GM12878 (cell line): ENCODE data around the gene VPS39. TPM values are rescaled to one million over a fixed set of nuclear protein-coding genes. Genes with fewer than 3 reads are reported as not detected.

Experiments
- ATAC-seq: fragments of 200-7000 bp; cut with Tn5 transposase; 3 replicates; pipeline ENCODE4 v1.9.1; 2020; ENCODE audit warnings: mild to moderate bottlenecking, moderate library complexity
- BruUV-seq: library from RNA; stranded (reverse); fragments of 400-500 nt; replicated peaks from 2 replicates; lab custom pipeline; 2021; lab: Mats Ljungman, UMichigan
- CTCF ChIA-PET: fragments of 300-600 bp; sonication (Branson Sonifier 250); formaldehyde crosslinking; extraction: SDS; loops from one replicate; lab custom pipeline; 2021; ENCODE audit warnings: inconsistent platforms; lab: Yijun Ruan, JAX
- POLR2A ChIA-PET: fragments of 350-600 bp; formaldehyde crosslinking; extraction: SDS; loops from one replicate; lab custom pipeline; 2021; ENCODE audit warnings: inconsistent platforms; lab: Charles Lee
- RAD21 ChIA-PET: fragments of 300-600 bp; sonication (Branson Sonifier 250); formaldehyde crosslinking; loops from one replicate; lab custom pipeline; 2023; ENCODE audit warnings: antibody characterized with exemption; ENCODE audit not compliant: unreplicated experiment; lab: Charles Lee
- SMC1A ChIA-PET: fragments of 300-600 bp; sonication (Branson Sonifier 250); formaldehyde crosslinking; loops from one replicate; lab custom pipeline; 2023; ENCODE audit not compliant: unreplicated experiment, uncharacterized antibody; lab: Charles Lee
- DNase-seq: peaks from one replicate; pipeline ENCODE4 v3.0.0-alpha.2; 2011; ENCODE audit warnings: low read depth, low spot score
- FAIRE-seq: peaks from 3 replicates; lab custom pipeline; 2011; peaks lifted over from hg19 to GRCh38; lab: Jason Lieb, UNC
- H2AFZ ChIP-seq: 2 replicates; pipeline ENCODE4 v1.6.0; 2011; ENCODE audit warnings: low read depth, low read length, control low read depth; ENCODE audit not compliant: control insufficient read depth
- H3K27ac ChIP-seq: 2 replicates; pipeline ENCODE4 v1.5.1; 2011; ENCODE audit warnings: control low read depth; ENCODE audit not compliant: control insufficient read depth, insufficient read depth
- H3K27me3 ChIP-seq, 2 experiments: replicated peaks in 1 of 2; 2 replicates each; pipeline versions ENCODE4 v1.6.0 to v1.6.1; 2011; ENCODE audit warnings: low read length in 1 of 2; ENCODE audit not compliant: control insufficient read depth in 2 of 2, insufficient read depth in 2 of 2
- H3K36me3 ChIP-seq, 2 experiments: 2 replicates each; pipeline ENCODE4 v1.5.1; 2011; ENCODE audit warnings: low read length in 1 of 2; ENCODE audit not compliant: control insufficient read depth in 2 of 2, insufficient read depth in 2 of 2
- H3K4me1 ChIP-seq: 2 replicates; pipeline ENCODE4 v1.6.1; 2011; ENCODE audit warnings: mild to moderate bottlenecking, low read length, moderate library complexity, mixed read lengths; ENCODE audit not compliant: control insufficient read depth, insufficient read depth
- H3K4me2 ChIP-seq: 2 replicates; pipeline ENCODE4 v1.6.0; 2011; ENCODE audit warnings: control low read depth; ENCODE audit not compliant: control insufficient read depth, insufficient read depth
- H3K4me3 ChIP-seq: fragments of 200-600 bp; sonication (generic); 2 replicates; pipeline ENCODE4 v1.5.1; 2016
- H3K79me2 ChIP-seq: 2 replicates; pipeline ENCODE4 v1.6.0; 2011; ENCODE audit warnings: low read length; ENCODE audit not compliant: control insufficient read depth, insufficient read depth
- H3K9ac ChIP-seq: 2 replicates; pipeline ENCODE4 v1.8.0; 2011; ENCODE audit warnings: low read length, control low read depth, mixed read lengths; ENCODE audit not compliant: control insufficient read depth, insufficient read depth
- H3K9me3 ChIP-seq: replicated peaks from 3 replicates; pipeline ENCODE4 v1.5.1; 2011; ENCODE audit warnings: mild to moderate bottlenecking, low read length; ENCODE audit not compliant: control insufficient read depth, insufficient read depth
- H4K20me1 ChIP-seq: 2 replicates; pipeline ENCODE4 v1.6.0; 2011; ENCODE audit not compliant: control insufficient read depth, insufficient read depth
- CBFB ChIP-seq: IDR thresholded peaks from 2 replicates; pipeline ENCODE4 v1.6.1; 2016; ENCODE audit warnings: antibody characterized with exemption, low read depth
- CHD4 ChIP-seq: fragments of 200-600 bp; sonication (generic); IDR thresholded peaks from 2 replicates; pipeline ENCODE4 v1.6.1; 2016; ENCODE audit warnings: mild to moderate bottlenecking
- CREM ChIP-seq: IDR thresholded peaks from 2 replicates; pipeline ENCODE4 v1.6.1; 2014; ENCODE audit warnings: antibody characterized with exemption, low read depth
- MAX ChIP-seq: IDR thresholded peaks from 2 replicates; pipeline ENCODE4 v1.6.1; 2012; ENCODE audit warnings: low read depth, low read length, improper control_type of control experiment
- MEF2B ChIP-seq: fragments of 450-650 bp; IDR thresholded peaks from 2 replicates; pipeline ENCODE4 v1.6.1; 2018; ENCODE audit warnings: mild to moderate bottlenecking, moderate library complexity; ENCODE audit not compliant: partially characterized antibody, poor library complexity, severe bottlenecking
- MTA2 ChIP-seq: fragments of 450-650 bp; IDR thresholded peaks from 2 replicates; pipeline ENCODE4 v1.6.1; 2016; ENCODE audit warnings: low read depth, mild to moderate bottlenecking, moderate library complexity
- SUPT20H ChIP-seq: IDR thresholded peaks from 2 replicates; pipeline ENCODE4 v1.6.1; 2011; ENCODE audit warnings: low read depth, mild to moderate bottlenecking, low read length, moderate library complexity, borderline replicate concordance; ENCODE audit not compliant: control insufficient read depth
- YY1 ChIP-seq: IDR thresholded peaks from 2 replicates; pipeline ENCODE4 v1.6.1; 2011; ENCODE audit warnings: low read depth, mild to moderate bottlenecking, low read length
- ZNF217 ChIP-seq: fragments of 450-650 bp; IDR thresholded peaks from 2 replicates; pipeline ENCODE4 v1.6.1; 2017; ENCODE audit warnings: antibody characterized with exemption, mild to moderate bottlenecking
- ZNF274 ChIP-seq: IDR thresholded peaks from one replicate; pipeline ENCODE4 v1.8.0; 2011; ENCODE audit not compliant: insufficient read length, insufficient read depth
- ZNF384 ChIP-seq: IDR thresholded peaks from 2 replicates; pipeline ENCODE4 v1.6.1; 2012; ENCODE audit warnings: low read depth, mild to moderate bottlenecking, low read length, improper control_type of control experiment, borderline replicate concordance
- WGBS: methylation state at CpG from one replicate; pipeline ENCODE4 v1.1.6; 2016; ENCODE audit warnings: low lambda C conversion rate; ENCODE audit not compliant: insufficient replicate concordance, insufficient coverage; ENCODE audit errors: missing lambda C conversion rate; 5-methylcytosine and 5-hydroxymethylcytosine counted together
- in situ Hi-C: fragments of 300-500 bp; cut with MboI; formaldehyde crosslinking; loops from 9 replicates; pipeline ENCODE4 v1.14.3; 2018; ENCODE audit warnings: mixed read lengths
- intact Hi-C: fragments of 100-400 bp; cut with micrococcal nuclease; formaldehyde crosslinking; loops from one replicate; pipeline ENCODE4 v1.14.2; 2022; ENCODE audit not compliant: unreplicated experiment
- polyA plus RNA-seq, 11 experiments: library from polyadenylated mRNA; depleted of rRNA in 4 of 11; unstranded in 6 of 11; stranded (reverse) in 5 of 11; fragments of >200 nt; fragmentation: Nextera tagmentation in 4 of 11; fragmentation: Illumina TruSeq in 1 of 11; extraction: Ambion mirVana in 4 of 11; extraction: Trizol in 1 of 11; gene quantifications; 1 replicate in 1 of 11; 2 replicates in 10 of 11; pipeline versions ENCODE4 v1.2.1 to v1.2.3, GENCODE V29; 2011 to 2016; ENCODE audit warnings: inconsistent platforms in 2 of 11, missing spikeins in 2 of 11, low read depth in 1 of 11
- total RNA-seq, 4 experiments: library from RNA; depleted of rRNA in 3 of 4; stranded (reverse); fragments of >200 nt in 3 of 4; fragmentation: Illumina TruSeq in 1 of 4; extraction: Trizol in 1 of 4; gene quantifications; 2 replicates each; pipeline versions ENCODE4 v1.2.1 to v1.2.3, GENCODE V29; 2013 to 2021
- TF ChIP-seq, protein P1 (sequence below): IDR thresholded peaks from 2 replicates; pipeline ENCODE4 v1.6.1; 2011; ENCODE audit warnings: low read depth, low read length, improper control_type of control experiment, borderline replicate concordance
- TF ChIP-seq, protein P2 (sequence below): fragments of 450-650 bp; IDR thresholded peaks from 2 replicates; pipeline ENCODE4 v1.6.1; 2014; ENCODE audit warnings: mild to moderate bottlenecking
- TF ChIP-seq, protein P3 (sequence below): fragments of 450-650 bp; IDR thresholded peaks from 2 replicates; pipeline ENCODE4 v1.6.1; 2017; ENCODE audit warnings: low read depth, mild to moderate bottlenecking, moderate library complexity
- TF ChIP-seq, protein P4 (sequence below): IDR thresholded peaks from 2 replicates; pipeline ENCODE4 v1.6.1; 2011; ENCODE audit warnings: low read depth, mild to moderate bottlenecking, low read length, moderate library complexity, borderline replicate concordance; ENCODE audit errors: extremely low read depth
- TF ChIP-seq, protein P5 (sequence below): IDR thresholded peaks from 2 replicates; pipeline ENCODE4 v1.6.1; 2011; ENCODE audit warnings: mild to moderate bottlenecking, low read depth, low read length, moderate library complexity; ENCODE audit not compliant: insufficient replicate concordance

VPS39 gene
- total and polyA plus RNA-seq, 10 of the 15 experiments (the other 5 are each of a cell fraction or from before 2014, with no cell fraction given) = 4.9 to 50.0 (median 36.2) TPM

DNA sequence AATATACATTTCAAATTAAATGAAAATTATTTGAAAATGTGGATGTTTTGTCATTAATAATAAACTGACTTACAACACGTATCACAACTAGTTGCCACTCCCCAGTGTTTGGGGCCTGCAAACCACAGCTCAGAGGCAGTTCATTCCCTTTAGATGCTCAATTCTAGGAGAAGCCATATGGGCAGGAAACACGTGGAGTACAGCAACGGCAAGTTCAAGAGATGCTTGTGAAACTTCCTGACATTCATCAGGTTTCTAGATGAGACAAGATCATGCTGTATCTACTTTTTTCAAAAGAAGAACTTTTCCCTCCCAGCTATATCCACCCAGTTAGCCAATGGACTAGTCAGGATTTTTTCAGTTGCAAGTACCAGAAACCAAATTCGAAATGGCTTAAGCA lies 96.2 kb downstream of the VPS39 start (continued):
- TF ChIP-seq, protein P1, sequence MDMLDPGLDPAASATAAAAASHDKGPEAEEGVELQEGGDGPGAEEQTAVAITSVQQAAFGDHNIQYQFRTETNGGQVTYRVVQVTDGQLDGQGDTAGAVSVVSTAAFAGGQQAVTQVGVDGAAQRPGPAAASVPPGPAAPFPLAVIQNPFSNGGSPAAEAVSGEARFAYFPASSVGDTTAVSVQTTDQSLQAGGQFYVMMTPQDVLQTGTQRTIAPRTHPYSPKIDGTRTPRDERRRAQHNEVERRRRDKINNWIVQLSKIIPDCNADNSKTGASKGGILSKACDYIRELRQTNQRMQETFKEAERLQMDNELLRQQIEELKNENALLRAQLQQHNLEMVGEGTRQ = no peak
- TF ChIP-seq, protein P2, sequence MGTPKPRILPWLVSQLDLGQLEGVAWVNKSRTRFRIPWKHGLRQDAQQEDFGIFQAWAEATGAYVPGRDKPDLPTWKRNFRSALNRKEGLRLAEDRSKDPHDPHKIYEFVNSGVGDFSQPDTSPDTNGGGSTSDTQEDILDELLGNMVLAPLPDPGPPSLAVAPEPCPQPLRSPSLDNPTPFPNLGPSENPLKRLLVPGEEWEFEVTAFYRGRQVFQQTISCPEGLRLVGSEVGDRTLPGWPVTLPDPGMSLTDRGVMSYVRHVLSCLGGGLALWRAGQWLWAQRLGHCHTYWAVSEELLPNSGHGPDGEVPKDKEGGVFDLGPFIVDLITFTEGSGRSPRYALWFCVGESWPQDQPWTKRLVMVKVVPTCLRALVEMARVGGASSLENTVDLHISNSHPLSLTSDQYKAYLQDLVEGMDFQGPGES = no peak
- no peak for TF ChIP-seq ZNF384
- no peak for TF ChIP-seq CREM
- no peak for TF ChIP-seq MTA2
- TF ChIP-seq SUPT20H = no peak
- no peak for TF ChIP-seq MAX
- no peak for TF ChIP-seq YY1

DNA sequence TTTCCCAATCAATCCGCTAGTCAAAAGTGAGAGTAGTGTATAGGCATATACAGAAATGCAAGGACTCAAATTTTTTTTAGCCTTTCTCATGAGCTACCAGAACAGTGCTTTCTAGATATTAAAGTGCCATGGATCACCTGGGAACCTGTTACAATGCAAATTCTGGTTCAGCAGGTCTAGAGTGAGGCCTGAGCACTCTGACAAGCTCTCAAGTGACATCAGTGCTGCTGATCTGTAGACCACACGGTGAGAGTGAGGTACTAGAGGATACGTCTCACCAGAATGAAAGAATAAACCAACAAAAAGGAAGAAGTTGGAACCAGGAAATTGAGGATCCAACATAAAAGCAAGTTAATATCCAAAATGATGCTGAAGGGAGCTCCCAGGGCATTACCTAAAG lies 97.7 kb downstream of the VPS39 start:
- FAIRE-seq (no peak), DNase-seq (no peak), ATAC-seq (no peak)
- Histone ChIP-seq H3K9ac (no peak overlapping the region), H2AFZ (no peak overlapping the region), H3K4me2 (no peak overlapping the region), H3K79me2 (no peaks in the 10 kb centered on the region), H3K27ac (no peak overlapping the region), H3K36me3 (no peaks in the 10 kb centered on the region), H3K27me3 (no peaks in the 10 kb centered on the region), H3K4me3 (no peak overlapping the region)
- BruUV-seq = no TSS peak
- ChIA-PET RAD21 (interaction anchor here (0.8 to 0.9 kb wide), 2 partner anchors 8 to 24 kb away, joined by 3 to 4 read pairs; no protein-coding TSS in a partner anchor), SMC1A (no interaction called here), POLR2A (no interaction called here)
- intact Hi-C loops = no loop called here
- WGBS = 1% methylated on average over 3 of the region's 3 CpGs
- TF ChIP-seq MEF2B = no peak
- no peak for TF ChIP-seq CBFB
- no peak for TF ChIP-seq ZNF274
- no peak for TF ChIP-seq ZNF217
- TF ChIP-seq, protein P3, sequence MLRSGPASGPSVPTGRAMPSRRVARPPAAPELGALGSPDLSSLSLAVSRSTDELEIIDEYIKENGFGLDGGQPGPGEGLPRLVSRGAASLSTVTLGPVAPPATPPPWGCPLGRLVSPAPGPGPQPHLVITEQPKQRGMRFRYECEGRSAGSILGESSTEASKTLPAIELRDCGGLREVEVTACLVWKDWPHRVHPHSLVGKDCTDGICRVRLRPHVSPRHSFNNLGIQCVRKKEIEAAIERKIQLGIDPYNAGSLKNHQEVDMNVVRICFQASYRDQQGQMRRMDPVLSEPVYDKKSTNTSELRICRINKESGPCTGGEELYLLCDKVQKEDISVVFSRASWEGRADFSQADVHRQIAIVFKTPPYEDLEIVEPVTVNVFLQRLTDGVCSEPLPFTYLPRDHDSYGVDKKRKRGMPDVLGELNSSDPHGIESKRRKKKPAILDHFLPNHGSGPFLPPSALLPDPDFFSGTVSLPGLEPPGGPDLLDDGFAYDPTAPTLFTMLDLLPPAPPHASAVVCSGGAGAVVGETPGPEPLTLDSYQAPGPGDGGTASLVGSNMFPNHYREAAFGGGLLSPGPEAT = no peak
- TF ChIP-seq, protein P4, sequence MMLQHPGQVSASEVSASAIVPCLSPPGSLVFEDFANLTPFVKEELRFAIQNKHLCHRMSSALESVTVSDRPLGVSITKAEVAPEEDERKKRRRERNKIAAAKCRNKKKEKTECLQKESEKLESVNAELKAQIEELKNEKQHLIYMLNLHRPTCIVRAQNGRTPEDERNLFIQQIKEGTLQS = no peak
- no peak for TF ChIP-seq YY1
- TF ChIP-seq CHD4 = no peak
- TF ChIP-seq, protein P5, sequence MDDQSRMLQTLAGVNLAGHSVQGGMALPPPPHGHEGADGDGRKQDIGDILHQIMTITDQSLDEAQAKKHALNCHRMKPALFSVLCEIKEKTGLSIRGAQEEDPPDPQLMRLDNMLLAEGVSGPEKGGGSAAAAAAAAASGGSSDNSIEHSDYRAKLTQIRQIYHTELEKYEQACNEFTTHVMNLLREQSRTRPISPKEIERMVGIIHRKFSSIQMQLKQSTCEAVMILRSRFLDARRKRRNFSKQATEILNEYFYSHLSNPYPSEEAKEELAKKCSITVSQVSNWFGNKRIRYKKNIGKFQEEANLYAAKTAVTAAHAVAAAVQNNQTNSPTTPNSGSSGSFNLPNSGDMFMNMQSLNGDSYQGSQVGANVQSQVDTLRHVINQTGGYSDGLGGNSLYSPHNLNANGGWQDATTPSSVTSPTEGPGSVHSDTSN = no peak
- TF ChIP-seq, all 136 proteins: peak for 0
- in situ Hi-C loops = no loop called here
- Histone ChIP-seq H4K20me1 (no peaks in the 10 kb centered on the region), H3K9me3 (no peaks in the 10 kb centered on the region), H3K4me1 (no peaks in the 10 kb centered on the region; the same call in none of the 2 replicates)
- CTCF ChIA-PET = interaction anchor here (1.2 to 1.3 kb wide), 2 partner anchors 23 to 29 kb away, joined by 3 to 4 read pairs; no protein-coding TSS in a partner anchor
